Trophoblast cell (in vitro differentiated cells and primary cell): Measurements from ENCODE around the gene TPST1.
A peak's percentile ranks its signal among the peaks of the same experiment; 100 is the strongest.

Experiments
- DNase-seq, 2 donors: peaks; one replicate each; pipeline ENCODE4 v3.0.0-alpha.2; 2016
- H2AFZ ChIP-seq: 2 replicates; pipeline ENCODE4 v1.6.1; 2013; ENCODE audit warnings: low read length, moderate library complexity, mild to moderate bottlenecking; ENCODE audit not compliant: insufficient read depth, poor library complexity
- H2AK5ac ChIP-seq: 2 replicates; pipeline ENCODE4 v1.6.1; 2013; ENCODE audit warnings: mild to moderate bottlenecking, low read length
- H2BK120ac ChIP-seq: 2 replicates; pipeline ENCODE4 v1.6.1; 2013; ENCODE audit warnings: low read length, mild to moderate bottlenecking, moderate library complexity; ENCODE audit not compliant: insufficient read depth, poor library complexity
- H2BK12ac ChIP-seq: 2 replicates; pipeline ENCODE4 v1.6.1; 2013; ENCODE audit warnings: mild to moderate bottlenecking, low read length, moderate library complexity
- H2BK5ac ChIP-seq: 2 replicates; pipeline ENCODE4 v1.6.1; 2013; ENCODE audit warnings: low read length, low read depth, moderate library complexity, mild to moderate bottlenecking; ENCODE audit not compliant: poor library complexity
- H3K14ac ChIP-seq: 2 replicates; pipeline ENCODE4 v1.6.1; 2013; ENCODE audit warnings: mild to moderate bottlenecking, low read length
- H3K18ac ChIP-seq: 2 replicates; pipeline ENCODE4 v1.6.1; 2013; ENCODE audit warnings: mild to moderate bottlenecking, low read length
- H3K23ac ChIP-seq: 2 replicates; pipeline ENCODE4 v1.6.1; 2013; ENCODE audit warnings: low read length
- H3K27ac ChIP-seq: 2 replicates; pipeline ENCODE4 v1.5.1; 2013; ENCODE audit warnings: low read depth, mild to moderate bottlenecking, inconsistent platforms, low read length, moderate library complexity
- H3K27me3 ChIP-seq: 2 replicates; pipeline ENCODE4 v1.6.1; 2013; ENCODE audit warnings: inconsistent platforms, mild to moderate bottlenecking, low read length, moderate library complexity; ENCODE audit not compliant: insufficient read depth
- H3K36me3 ChIP-seq, 2 experiments: 1 replicate in 1 of 2; 2 replicates in 1 of 2; pipeline ENCODE4 v1.6.1; 2013; ENCODE audit warnings: low read length in 2 of 2, mild to moderate bottlenecking in 2 of 2, moderate library complexity in 1 of 2; ENCODE audit not compliant: insufficient read depth in 2 of 2, control insufficient read depth in 1 of 2
- H3K4ac ChIP-seq: 2 replicates; pipeline ENCODE4 v1.6.1; 2013; ENCODE audit warnings: low read depth, mild to moderate bottlenecking, low read length, moderate library complexity
- H3K4me1 ChIP-seq, 2 experiments: 1 replicate in 1 of 2; 2 replicates in 1 of 2; pipeline ENCODE4 v1.6.1; 2013; ENCODE audit warnings: low read length in 2 of 2, mild to moderate bottlenecking in 2 of 2, moderate library complexity in 1 of 2; ENCODE audit not compliant: insufficient read depth in 2 of 2, control insufficient read depth in 1 of 2
- H3K4me2 ChIP-seq: 2 replicates; pipeline ENCODE4 v1.6.1; 2013; ENCODE audit warnings: inconsistent platforms, mild to moderate bottlenecking, low read length, moderate library complexity
- H3K4me3 ChIP-seq: 2 replicates; pipeline ENCODE4 v1.5.1; 2013; ENCODE audit warnings: mild to moderate bottlenecking, low read depth, low read length, inconsistent platforms
- H3K79me1 ChIP-seq: one replicate; pipeline ENCODE4 v1.6.1; 2013; ENCODE audit warnings: low read length
- H3K79me2 ChIP-seq: 2 replicates; pipeline ENCODE4 v1.6.1; 2013; ENCODE audit warnings: low read length, mild to moderate bottlenecking; ENCODE audit not compliant: control insufficient read depth, insufficient read depth, poor library complexity
- H3K9ac ChIP-seq: 2 replicates; pipeline ENCODE4 v1.6.1; 2013; ENCODE audit warnings: mild to moderate bottlenecking, low read length
- H3K9me3 ChIP-seq: 2 replicates; pipeline ENCODE4 v1.6.1; 2013; ENCODE audit warnings: low read depth, mild to moderate bottlenecking, control low read depth, inconsistent platforms, low read length; ENCODE audit not compliant: insufficient read depth
- H4K12ac ChIP-seq: 2 replicates; pipeline ENCODE4 v1.6.1; 2013; ENCODE audit warnings: low read depth, mild to moderate bottlenecking, low read length, moderate library complexity
- H4K8ac ChIP-seq: 2 replicates; pipeline ENCODE4 v1.6.1; 2013; ENCODE audit warnings: low read depth, mild to moderate bottlenecking, low read length, moderate library complexity
- H4K91ac ChIP-seq: one replicate; pipeline ENCODE4 v1.6.1; 2013; ENCODE audit warnings: low read depth, mild to moderate bottlenecking, low read length, moderate library complexity
- WGBS: extraction: QIAGEN DNeasy Blood & Tissue Kit; methylation state at CpG from one replicate; pipeline ENCODE4 v1.1.7; 2013; ENCODE audit warnings: missing lambda C conversion rate; ENCODE audit not compliant: insufficient read length, insufficient coverage; ENCODE audit errors: extremely low coverage; 5-methylcytosine and 5-hydroxymethylcytosine counted together

Gene TPST1

DNA sequence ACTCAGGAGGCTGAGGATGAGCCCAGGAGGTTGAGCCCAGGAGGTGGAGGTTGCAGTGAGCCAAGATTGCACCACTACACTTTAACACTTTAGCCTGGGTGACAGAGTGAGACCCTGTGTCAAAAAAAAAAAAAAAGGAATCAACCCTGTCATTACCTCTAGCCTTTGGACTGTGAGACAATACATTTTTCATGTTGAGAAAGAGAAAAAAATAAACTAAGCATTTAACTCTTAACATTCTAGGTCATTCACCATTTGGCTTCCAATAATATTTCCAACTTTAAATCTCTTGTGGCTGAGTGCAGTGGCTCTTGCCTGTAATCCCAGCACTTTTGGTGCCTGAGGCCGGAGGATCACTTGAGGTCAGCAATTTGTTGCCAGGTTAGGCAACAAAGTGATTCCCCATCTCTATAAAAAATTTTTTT lies 41.9 kb upstream of the TPST1 start:
- Histone ChIP-seq H3K4me1 (no peaks in the 10 kb centered on the region), H3K14ac (no peak overlapping the region), H3K9ac (no peak overlapping the region), H3K36me3 (no peaks in the 10 kb centered on the region), H3K23ac (no peak overlapping the region), H3K4me2 (no peak overlapping the region), H3K4me3 (no peak overlapping the region), H3K79me1 (no peaks in the 10 kb centered on the region), H3K4ac (no peak overlapping the region), H4K12ac (no peak overlapping the region), H3K18ac (no peak overlapping the region), H4K91ac (no peak overlapping the region), H2AFZ (no peak overlapping the region), H2BK5ac (no peak overlapping the region), H3K27ac (no peak overlapping the region), H2BK12ac (no peak overlapping the region), H4K8ac (no peak overlapping the region), H3K27me3 (no peaks in the 10 kb centered on the region), H3K79me2 (no peaks in the 10 kb centered on the region), H2AK5ac (no peak overlapping the region), H2BK120ac (no peak overlapping the region), H3K9me3 (no peaks in the 10 kb centered on the region)
- WGBS = no CpG with 5 or more reads among the region's 1 CpG
- no peak for DNase-seq

- no peak overlapping the region for H4K8ac ChIP-seq
- no peak overlapping the region for H3K18ac ChIP-seq
- no peaks in the 10 kb centered on the region for H3K79me1 ChIP-seq
- no peak overlapping the region for H3K14ac ChIP-seq
- no peak for DNase-seq
- H3K9ac ChIP-seq = no peak overlapping the region
- H3K4me2 ChIP-seq = no peak overlapping the region
- no peak overlapping the region for H3K27ac ChIP-seq
- H2BK120ac ChIP-seq = no peak overlapping the region
- H3K4me1 ChIP-seq = no peaks in the 10 kb centered on the region
- no peak overlapping the region for H2AFZ ChIP-seq
- no peak overlapping the region for H3K23ac ChIP-seq
- no peak overlapping the region for H3K4ac ChIP-seq
- no peaks in the 10 kb centered on the region for H3K9me3 ChIP-seq
- no peak overlapping the region for H2BK12ac ChIP-seq
- WGBS = no CpG with 5 or more reads among the region's 7 CpGs
- no peak overlapping the region for H2BK5ac ChIP-seq
- no peaks in the 10 kb centered on the region for H3K36me3 ChIP-seq
- H3K4me3 ChIP-seq = no peak overlapping the region
- H3K27me3 ChIP-seq = no peaks in the 10 kb centered on the region
- no peak overlapping the region for H4K91ac ChIP-seq
- H4K12ac ChIP-seq = no peak overlapping the region
- no peak overlapping the region for H2AK5ac ChIP-seq
- H3K79me2 ChIP-seq = no peaks in the 10 kb centered on the region
Observed at GRCh38 chr7:66164356-66164755, 40.8 kb upstream of the TPST1 start.

DNA sequence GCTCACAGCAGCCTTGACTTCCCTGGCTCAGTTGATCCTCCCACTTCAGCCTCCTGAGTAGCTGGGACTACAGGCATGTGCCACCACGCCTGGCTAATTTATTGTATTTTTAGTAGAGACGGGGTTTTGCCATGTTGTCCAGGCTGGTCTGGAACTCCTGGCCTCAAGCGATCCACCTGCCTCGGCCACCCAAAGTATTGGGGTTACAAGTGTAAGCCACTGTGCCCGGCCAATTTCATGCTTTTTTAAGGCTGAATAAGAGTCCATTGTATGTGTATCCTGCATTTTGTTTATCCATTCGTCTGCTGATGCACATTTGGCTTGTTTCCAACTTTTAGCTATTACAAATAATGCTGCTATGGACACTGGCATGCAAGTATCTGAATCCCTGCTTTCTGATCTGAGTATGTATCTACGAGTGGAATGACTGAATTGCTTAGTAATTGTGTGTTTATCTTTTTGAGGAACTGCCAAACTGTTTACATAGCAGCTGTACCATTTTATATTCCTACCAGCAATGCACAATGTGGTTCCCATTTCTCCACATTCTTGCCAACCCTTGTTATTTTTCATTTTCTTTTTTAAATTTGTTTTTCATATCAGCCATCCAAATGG lies 37.3 kb upstream of the TPST1 start:
- Histone ChIP-seq H3K14ac (no peak overlapping the region), H3K79me1 (no peaks in the 10 kb centered on the region), H3K4ac (no peak overlapping the region), H2BK12ac (no peak overlapping the region), H3K9me3 (no peaks in the 10 kb centered on the region), H3K23ac (no peak overlapping the region), H2AFZ (no peak overlapping the region), H3K18ac (no peak overlapping the region), H3K27ac (no peak overlapping the region), H3K4me3 (no peak overlapping the region), H2BK5ac (no peak overlapping the region), H4K12ac (no peak overlapping the region), H3K36me3 (no peaks in the 10 kb centered on the region), H2BK120ac (no peak overlapping the region), H2AK5ac (no peak overlapping the region), H3K27me3 (no peaks in the 10 kb centered on the region), H3K9ac (no peak overlapping the region), H3K79me2 (no peaks in the 10 kb centered on the region), H3K4me2 (no peak overlapping the region), H3K4me1 (no peaks in the 10 kb centered on the region), H4K91ac (no peak overlapping the region), H4K8ac (no peak overlapping the region)
- no CpG with 5 or more reads among the region's 7 CpGs for WGBS
- DNase-seq = peak; percentile 43 to 93

DNA sequence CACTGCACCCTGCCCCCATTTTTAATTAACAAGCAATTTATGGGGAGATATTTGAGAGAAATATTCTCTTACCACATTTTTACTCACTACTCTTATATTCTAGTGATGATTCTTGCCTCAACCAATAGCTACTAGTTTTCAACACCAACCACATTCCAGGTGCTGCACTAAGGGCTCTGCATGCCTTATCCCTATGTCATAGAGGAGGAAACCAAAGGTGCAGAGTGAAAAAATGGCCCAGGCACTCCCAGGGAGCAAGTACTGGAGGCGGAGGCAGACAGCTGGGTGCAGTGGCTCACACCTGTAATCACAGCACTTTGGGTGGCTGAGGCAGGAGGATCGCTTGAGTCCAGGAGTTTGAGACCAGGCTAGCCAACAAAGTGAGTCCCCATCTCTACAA lies 35.5 kb upstream of the TPST1 start:
- Histone ChIP-seq H3K27me3 (no peaks in the 10 kb centered on the region), H4K8ac (no peak overlapping the region), H3K9me3 (no peaks in the 10 kb centered on the region), H3K27ac (no peak overlapping the region), H3K23ac (no peak overlapping the region), H4K12ac (no peak overlapping the region), H3K14ac (no peak overlapping the region), H3K4me1 (no peaks in the 10 kb centered on the region), H3K18ac (no peak overlapping the region), H2AK5ac (no peak overlapping the region), H3K36me3 (no peaks in the 10 kb centered on the region), H4K91ac (no peak overlapping the region), H2BK12ac (no peak overlapping the region), H3K79me2 (no peaks in the 10 kb centered on the region), H3K4me2 (no peak overlapping the region), H3K9ac (no peak overlapping the region), H2BK5ac (no peak overlapping the region), H2AFZ (no peak overlapping the region), H2BK120ac (no peak overlapping the region), H3K79me1 (no peaks in the 10 kb centered on the region), H3K4me3 (no peak overlapping the region), H3K4ac (no peak overlapping the region)
- WGBS = no CpG with 5 or more reads among the region's 2 CpGs
- DNase-seq = peak; percentile 86 to 95
